Ascending aorta (tissue), 2 donors: Measurements from ENCODE around the gene RFX4. TPM values are rescaled to one million over a fixed set of nuclear protein-coding genes. Genes with fewer than 3 reads are reported as not detected.
"Not testable (repeated sequence)": the region's sequence is repeated elsewhere in the genome, so short reads cannot be mapped to it uniquely, and the experiment has no call there.

ENCODE experiments used
- DNase-seq, 2 donors: peaks; one replicate each; pipeline ENCODE4 v3.0.0-alpha.2; 2019; ENCODE audit warnings: low spot score in 2 of 2
- H3K27ac ChIP-seq, 2 donors: fragments of 200-600 bp; sonication (generic); one replicate each; pipeline ENCODE4 v1.5.1; 2016 to 2017; ENCODE audit warnings: mild to moderate bottlenecking in 1 of 2
- H3K27me3 ChIP-seq: fragments of 200-600 bp; sonication (generic); one replicate; pipeline ENCODE4 v1.5.1; 2017
- H3K36me3 ChIP-seq, 2 donors: fragments of 200-600 bp; sonication (generic); one replicate each; pipeline ENCODE4 v1.5.1; 2016
- H3K4me1 ChIP-seq, 2 donors: fragments of 200-600 bp; sonication (generic); one replicate each; pipeline ENCODE4 v1.5.1; 2016 to 2017; ENCODE audit warnings: mild to moderate bottlenecking in 1 of 2
- H3K4me3 ChIP-seq, 2 donors: fragments of 200-600 bp; sonication (generic); one replicate each; pipeline ENCODE4 v1.5.1; 2016 to 2017; ENCODE audit warnings: mild to moderate bottlenecking in 1 of 2
- H3K9me3 ChIP-seq, 2 donors: fragments of 200-600 bp; sonication (generic); one replicate each; pipeline ENCODE4 v1.5.1; 2016
- intact Hi-C: fragments of 100-400 bp; cut with DNase I; formaldehyde crosslinking; loops from one replicate; pipeline ENCODE4 v1.15.1; 2023
- total RNA-seq: library from RNA; depleted of rRNA; stranded (reverse); fragments of >200 nt; gene quantifications from one replicate; pipeline ENCODE4 v1.1.0, GENCODE V29; 2016
- TF ChIP-seq, protein P1 (sequence below), 3 experiments: fragments of 200-600 bp in 2 of 3; fragments of 450-650 bp in 1 of 3; sonication (generic) in 2 of 3; IDR thresholded peaks; one replicate each; pipeline ENCODE4 v1.5.1; 2016 to 2019; ENCODE audit warnings: antibody characterized with exemption in 3 of 3, mild to moderate bottlenecking in 1 of 3, moderate library complexity in 1 of 3

Gene RFX4
- total RNA-seq, 1 donor from 2014 or later, result not detected

DNA sequence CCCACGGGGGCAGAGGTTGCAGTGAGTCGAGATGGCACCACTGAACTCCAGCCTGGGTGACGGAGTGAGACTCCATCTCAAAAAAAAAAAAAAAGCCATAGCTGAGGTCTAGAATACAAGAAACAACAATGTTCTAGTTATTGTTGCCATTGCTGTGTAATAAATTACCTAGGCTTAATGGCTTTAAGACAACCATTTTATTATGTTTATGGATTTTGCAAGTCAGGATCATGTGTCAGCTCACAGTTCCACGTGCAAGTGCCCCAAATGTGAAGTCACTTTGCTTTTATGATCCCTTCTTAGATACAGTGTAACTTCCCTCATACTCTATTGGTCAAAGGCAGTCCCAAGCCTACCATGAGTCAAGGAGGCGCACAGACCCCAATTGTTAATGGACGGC, 142.1 kb downstream of the RFX4 start:
- TF ChIP-seq, protein P1, sequence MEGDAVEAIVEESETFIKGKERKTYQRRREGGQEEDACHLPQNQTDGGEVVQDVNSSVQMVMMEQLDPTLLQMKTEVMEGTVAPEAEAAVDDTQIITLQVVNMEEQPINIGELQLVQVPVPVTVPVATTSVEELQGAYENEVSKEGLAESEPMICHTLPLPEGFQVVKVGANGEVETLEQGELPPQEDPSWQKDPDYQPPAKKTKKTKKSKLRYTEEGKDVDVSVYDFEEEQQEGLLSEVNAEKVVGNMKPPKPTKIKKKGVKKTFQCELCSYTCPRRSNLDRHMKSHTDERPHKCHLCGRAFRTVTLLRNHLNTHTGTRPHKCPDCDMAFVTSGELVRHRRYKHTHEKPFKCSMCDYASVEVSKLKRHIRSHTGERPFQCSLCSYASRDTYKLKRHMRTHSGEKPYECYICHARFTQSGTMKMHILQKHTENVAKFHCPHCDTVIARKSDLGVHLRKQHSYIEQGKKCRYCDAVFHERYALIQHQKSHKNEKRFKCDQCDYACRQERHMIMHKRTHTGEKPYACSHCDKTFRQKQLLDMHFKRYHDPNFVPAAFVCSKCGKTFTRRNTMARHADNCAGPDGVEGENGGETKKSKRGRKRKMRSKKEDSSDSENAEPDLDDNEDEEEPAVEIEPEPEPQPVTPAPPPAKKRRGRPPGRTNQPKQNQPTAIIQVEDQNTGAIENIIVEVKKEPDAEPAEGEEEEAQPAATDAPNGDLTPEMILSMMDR (IDR thresholded peaks at IDR 0.05), result no peak
- DNase-seq, result no peak
- Histone ChIP-seq H3K9me3 (no peaks in the 10 kb centered on the region), H3K4me3 (no peak overlapping the region), H3K27me3 (no peaks in the 10 kb centered on the region), H3K27ac (no peak overlapping the region), H3K36me3 (no peaks in the 10 kb centered on the region), H3K4me1 (no peaks in the 10 kb centered on the region)
- intact Hi-C loops, result no loop called here

DNA sequence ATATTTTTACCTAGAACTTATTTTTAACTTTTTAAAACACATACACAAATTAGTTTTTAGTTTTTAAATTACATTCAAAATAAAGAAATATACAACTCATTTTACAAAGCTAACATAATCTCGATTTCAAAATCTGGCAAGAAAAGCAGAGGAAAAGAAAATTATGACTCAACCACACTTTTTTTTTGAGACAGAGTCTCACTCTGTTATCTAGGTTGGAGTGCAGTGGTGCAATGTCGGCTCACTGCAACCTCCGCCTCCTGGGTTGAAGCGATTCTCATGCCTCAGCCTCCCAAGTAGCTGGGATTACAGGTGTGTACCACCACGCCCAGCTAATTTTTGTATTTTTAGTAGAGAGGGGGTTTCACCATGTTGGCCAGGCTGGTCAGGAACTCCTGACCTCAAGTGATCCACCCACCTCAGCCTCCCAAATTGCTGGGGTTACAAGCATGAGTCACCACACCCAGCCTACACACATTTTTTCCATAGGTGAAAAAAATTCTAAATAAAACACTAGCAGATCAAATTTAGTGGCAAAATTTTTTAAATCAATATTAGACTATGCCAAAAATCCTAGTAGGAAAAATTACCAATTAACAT, 143.9 kb downstream of the RFX4 start:
- H3K4me1 ChIP-seq, DNase-seq, H3K27me3 ChIP-seq, intact Hi-C loops, H3K4me3 ChIP-seq, H3K27ac ChIP-seq, H3K36me3 ChIP-seq, H3K9me3 ChIP-seq: not testable (repeated sequence)

DNA sequence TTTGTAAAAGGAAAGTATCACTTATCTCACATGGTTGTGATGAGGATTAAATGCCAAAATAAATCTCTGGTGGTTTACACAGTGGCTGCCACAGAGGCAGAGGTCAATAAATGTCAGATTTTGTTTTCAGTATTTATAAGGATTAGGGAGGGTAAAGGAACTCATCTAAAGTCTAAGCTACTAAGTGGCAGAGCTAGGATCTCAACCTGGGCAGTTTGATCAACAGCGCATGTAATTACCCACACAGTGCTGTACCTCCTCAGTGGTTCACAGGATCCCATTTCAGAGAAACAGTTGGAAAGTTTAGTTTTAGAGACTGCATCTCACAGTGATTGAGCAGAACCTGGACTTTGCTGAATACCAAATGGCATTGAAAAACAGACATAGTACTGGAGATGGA, 146.8 kb downstream of the RFX4 start:
- Histone ChIP-seq H3K9me3 (no peaks in the 10 kb centered on the region), H3K36me3 (no peaks in the 10 kb centered on the region), H3K4me1 (no peaks in the 10 kb centered on the region), H3K27me3 (no peaks in the 10 kb centered on the region), H3K27ac (no peak overlapping the region), H3K4me3 (no peak overlapping the region)
- intact Hi-C loops, result loop anchor here (10.0 kb wide), 1 partner anchor 185 kb away; no protein-coding TSS in a partner anchor
- no peak for DNase-seq
- TF ChIP-seq, protein P1 (IDR thresholded peaks at IDR 0.05), result no peak

DNA sequence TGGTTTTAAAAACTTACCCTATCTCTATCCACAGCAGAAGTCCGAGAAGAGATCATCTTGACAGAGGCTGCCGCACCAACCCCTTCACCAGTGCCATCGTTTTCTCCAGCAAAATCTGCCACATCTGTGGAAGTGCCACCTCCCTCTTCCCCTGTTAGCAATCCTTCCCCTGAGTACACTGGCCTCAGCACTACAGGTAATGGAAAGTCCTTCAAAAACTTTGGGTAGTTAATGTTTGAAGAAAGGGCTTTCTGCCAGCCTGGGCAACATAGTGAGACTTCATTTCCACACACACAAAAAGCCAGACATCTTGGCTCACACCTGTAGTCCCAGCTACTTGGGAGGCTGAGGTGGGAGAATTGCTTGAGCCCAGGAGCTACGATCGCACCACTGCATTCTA, 150.1 kb downstream of the RFX4 start:
- TF ChIP-seq, protein P1 (IDR thresholded peaks at IDR 0.05), result no peak
- no peaks in the 10 kb centered on the region for H3K9me3 ChIP-seq
- intact Hi-C loops, result loop anchor here (10.0 kb wide), 1 partner anchor 182 kb away; no protein-coding TSS in a partner anchor
- no peaks in the 10 kb centered on the region for H3K27me3 ChIP-seq
- H3K36me3 ChIP-seq, result no peaks in the 10 kb centered on the region
- no peak for DNase-seq
- H3K4me3 ChIP-seq, result no peak overlapping the region
- no peak overlapping the region for H3K27ac ChIP-seq
- no peaks in the 10 kb centered on the region for H3K4me1 ChIP-seq

DNA sequence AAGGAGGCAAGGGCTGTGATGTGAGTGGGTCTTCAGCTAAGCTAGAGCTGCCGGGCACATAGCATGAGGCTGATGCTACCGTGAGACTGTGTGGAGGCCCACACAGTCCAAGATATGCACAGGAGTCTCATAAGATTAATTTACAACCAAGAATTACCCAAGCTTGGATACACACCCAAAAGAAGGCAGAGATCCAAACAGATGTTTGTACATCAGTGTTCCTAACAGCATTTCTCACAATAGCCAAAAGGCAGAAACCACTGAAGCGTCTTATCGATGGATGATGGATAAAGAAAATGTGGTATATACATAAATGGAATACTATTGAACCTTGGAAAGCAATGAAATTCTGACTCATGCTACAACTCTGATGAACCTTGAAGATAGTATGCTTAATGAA, 150.9 kb downstream of the RFX4 start:
- no peaks in the 10 kb centered on the region for H3K4me1 ChIP-seq
- no peaks in the 10 kb centered on the region for H3K27me3 ChIP-seq
- H3K4me3 ChIP-seq, result no peak overlapping the region
- no peaks in the 10 kb centered on the region for H3K36me3 ChIP-seq
- TF ChIP-seq, protein P1 (IDR thresholded peaks at IDR 0.05), result no peak
- intact Hi-C loops, result loop anchor here (10.0 kb wide), 1 partner anchor 181 kb away; no protein-coding TSS in a partner anchor
- no peaks in the 10 kb centered on the region for H3K9me3 ChIP-seq
- no peak overlapping the region for H3K27ac ChIP-seq
- no peak for DNase-seq

DNA sequence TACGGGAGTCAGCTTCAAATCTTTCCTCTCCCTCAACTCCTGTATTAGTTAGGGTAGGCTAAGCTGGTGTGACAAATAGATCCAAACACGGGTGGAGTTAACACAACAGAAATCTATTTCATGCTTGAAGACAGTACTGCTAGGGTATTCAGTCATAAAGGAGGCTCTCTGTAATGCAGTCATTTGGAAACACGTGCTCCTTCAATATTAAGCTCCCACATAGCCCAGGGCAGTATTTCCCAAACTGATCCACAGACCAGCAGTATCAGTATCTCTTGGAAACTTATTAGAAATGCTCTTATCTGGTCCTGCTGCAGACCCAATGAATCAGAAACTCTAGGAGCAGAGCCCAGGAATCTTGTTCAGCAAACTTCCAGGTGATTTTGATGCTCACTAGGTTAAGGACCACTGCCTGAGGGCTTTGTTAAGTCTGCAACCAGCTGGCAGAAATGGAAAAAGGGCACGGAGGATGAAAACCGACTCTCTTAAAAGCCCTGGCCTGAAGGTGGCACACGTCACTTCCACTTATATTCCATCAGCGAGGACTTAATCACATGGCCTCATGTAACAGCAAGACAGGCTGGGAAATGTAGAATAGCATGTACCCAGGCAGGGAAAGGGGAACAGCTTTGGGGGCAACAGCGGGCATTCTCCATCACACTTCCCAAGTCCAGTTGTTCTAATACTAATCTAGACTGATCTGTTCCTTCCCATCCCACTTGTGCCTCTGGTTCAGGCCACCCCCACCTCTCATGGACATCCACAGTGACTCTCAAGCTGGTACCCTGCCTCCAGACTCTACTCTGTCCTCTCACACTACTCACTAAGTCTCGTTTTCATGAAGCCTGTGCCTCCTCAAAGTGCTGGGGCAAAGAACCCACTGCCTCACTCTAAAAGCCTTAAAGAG, 153.5 kb downstream of the RFX4 start:
- Histone ChIP-seq H3K9me3 (no peaks in the 10 kb centered on the region), H3K27ac (no peak overlapping the region), H3K36me3 (no peaks in the 10 kb centered on the region), H3K27me3 (no peaks in the 10 kb centered on the region), H3K4me1 (no peaks in the 10 kb centered on the region), H3K4me3 (no peak overlapping the region)
- DNase-seq, result no peak
- TF ChIP-seq, protein P1 (IDR thresholded peaks at IDR 0.05), result no peak
- intact Hi-C loops, result loop anchor here (10.0 kb wide), 1 partner anchor 178 kb away; no protein-coding TSS in a partner anchor
